IPS DF 6.9 (cell line): ENCODE data around the gene E2F2.

Experiments used
- DNase-seq: peaks from one replicate; pipeline ENCODE4 v3.0.0-alpha.2; 2013; ENCODE audit warnings: low read depth, low spot score
- H3K27ac ChIP-seq: one replicate; pipeline ENCODE4 v1.5.1; 2013; ENCODE audit warnings: low read length, control low read depth
- H3K27me3 ChIP-seq: 2 replicates; pipeline ENCODE4 v1.6.1; 2013; ENCODE audit warnings: mild to moderate bottlenecking, low read length; ENCODE audit not compliant: control insufficient read depth, insufficient read depth
- H3K36me3 ChIP-seq: 2 replicates; pipeline ENCODE4 v1.6.1; 2013; ENCODE audit warnings: low read length; ENCODE audit not compliant: control insufficient read depth, insufficient read depth
- H3K4me1 ChIP-seq: 2 replicates; pipeline ENCODE4 v1.6.1; 2013; ENCODE audit warnings: low read length; ENCODE audit not compliant: control insufficient read depth, insufficient read depth
- H3K4me3 ChIP-seq: 2 replicates; pipeline ENCODE4 v1.5.1; 2013; ENCODE audit warnings: mild to moderate bottlenecking, low read length
- H3K9me3 ChIP-seq: 2 replicates; pipeline ENCODE4 v1.6.1; 2013; ENCODE audit warnings: low read length, inconsistent platforms; ENCODE audit not compliant: control insufficient read depth, insufficient read depth
- WGBS: extraction: QIAGEN DNeasy Blood & Tissue Kit; methylation state at CpG from one replicate; pipeline ENCODE4 v1.1.7; 2013; ENCODE audit warnings: mixed read lengths, missing lambda C conversion rate; ENCODE audit not compliant: insufficient read length, insufficient coverage; 5-methylcytosine and 5-hydroxymethylcytosine counted together

E2F2 gene

GRCh38 chr1:23555986-23556634 lies 25.1 kb upstream of the E2F2 start:
- H3K4me3 ChIP-seq, result peak overlapping the region; percentile 4; the same call in 1 of the 2 replicates
- H3K27ac ChIP-seq, result peak overlapping the region; percentile 49
- no peaks in the 10 kb centered on the region for H3K9me3 ChIP-seq
- WGBS, result no CpG with 5 or more reads among the region's 9 CpGs
- peaks cover 15% of the 10 kb centered on the region; the same call in 1 of the 2 replicates for H3K4me1 ChIP-seq
- H3K27me3 ChIP-seq, result no peaks in the 10 kb centered on the region
- H3K36me3 ChIP-seq, result no peaks in the 10 kb centered on the region
- DNase-seq, result no peak

- Histone ChIP-seq H3K9me3 (no peaks in the 10 kb centered on the region), H3K4me1 (peaks cover 15% of the 10 kb centered on the region; the same call in 1 of the 2 replicates), H3K27ac (peak overlapping the region; percentile 36), H3K36me3 (no peaks in the 10 kb centered on the region), H3K4me3 (peak overlapping the region; percentile 26; the same call in 1 of the 2 replicates), H3K27me3 (no peaks in the 10 kb centered on the region)
- DNase-seq, result no peak
- WGBS, result no CpG with 5 or more reads among the region's 15 CpGs
Observed at GRCh38 chr1:23555270-23555985, 24.4 kb upstream of the E2F2 start.

- no peak for DNase-seq
- no CpG with 5 or more reads among the region's 81 CpGs for WGBS
- Histone ChIP-seq H3K27me3 (no peaks in the 10 kb centered on the region), H3K27ac (no peak overlapping the region), H3K4me1 (peaks cover 15% of the 10 kb centered on the region; the same call in 1 of the 2 replicates), H3K9me3 (no peaks in the 10 kb centered on the region), H3K4me3 (peak overlapping the region; percentile 52), H3K36me3 (no peaks in the 10 kb centered on the region)
Observed at GRCh38 chr1:23554481-23555269, 23.6 kb upstream of the E2F2 start.

GRCh38 chr1:23554127-23554480 lies 23.1 kb upstream of the E2F2 start:
- H3K27ac ChIP-seq, result no peak overlapping the region
- peaks cover 15% of the 10 kb centered on the region; the same call in 1 of the 2 replicates for H3K4me1 ChIP-seq
- no peaks in the 10 kb centered on the region for H3K36me3 ChIP-seq
- peak overlapping the region; percentile 52 for H3K4me3 ChIP-seq
- WGBS, result no CpG with 5 or more reads among the region's 12 CpGs
- H3K27me3 ChIP-seq, result no peaks in the 10 kb centered on the region
- H3K9me3 ChIP-seq, result no peaks in the 10 kb centered on the region
- no peak for DNase-seq

GRCh38 chr1:23553231-23554126 lies 22.4 kb upstream of the E2F2 start:
- peaks cover 17% of the 10 kb centered on the region for H3K4me1 ChIP-seq
- H3K9me3 ChIP-seq, result no peaks in the 10 kb centered on the region
- no CpG with 5 or more reads among the region's 21 CpGs for WGBS
- H3K27me3 ChIP-seq, result no peaks in the 10 kb centered on the region
- H3K36me3 ChIP-seq, result no peaks in the 10 kb centered on the region
- no peak overlapping the region for H3K4me3 ChIP-seq
- no peak overlapping the region for H3K27ac ChIP-seq
- no peak for DNase-seq

GRCh38 chr1:23551849-23552248 lies 20.8 kb upstream of the E2F2 start:
- Histone ChIP-seq H3K4me3 (no peak overlapping the region), H3K27me3 (no peaks in the 10 kb centered on the region), H3K4me1 (peaks cover 14% of the 10 kb centered on the region), H3K9me3 (no peaks in the 10 kb centered on the region), H3K36me3 (no peaks in the 10 kb centered on the region), H3K27ac (no peak overlapping the region)
- no peak for DNase-seq
- no CpG with 5 or more reads among the region's 4 CpGs for WGBS

GRCh38 chr1:23548704-23549143 lies 17.7 kb upstream of the E2F2 start:
- no CpG with 5 or more reads among the region's 9 CpGs for WGBS
- no peak for DNase-seq
- H3K27ac ChIP-seq, result no peak overlapping the region
- H3K27me3 ChIP-seq, result no peaks in the 10 kb centered on the region
- peaks cover 6% of the 10 kb centered on the region for H3K4me1 ChIP-seq
- no peaks in the 10 kb centered on the region for H3K36me3 ChIP-seq
- no peak overlapping the region for H3K4me3 ChIP-seq
- H3K9me3 ChIP-seq, result no peaks in the 10 kb centered on the region

- no CpG with 5 or more reads among the region's 8 CpGs for WGBS
Observed at GRCh38 chr1:23546897-23547584, 16.0 kb upstream of the E2F2 start.

GRCh38 chr1:23545851-23546250 lies 14.8 kb upstream of the E2F2 start:
- no peaks in the 10 kb centered on the region for H3K36me3 ChIP-seq
- no peak overlapping the region for H3K4me3 ChIP-seq
- H3K4me1 ChIP-seq, result peaks cover 6% of the 10 kb centered on the region
- no peaks in the 10 kb centered on the region for H3K27me3 ChIP-seq
- DNase-seq, result no peak
- no peak overlapping the region for H3K27ac ChIP-seq
- WGBS, result no CpG with 5 or more reads among the region's 9 CpGs
- no peaks in the 10 kb centered on the region for H3K9me3 ChIP-seq

More at GRCh38 chr1:23546897-23547584, 16.0 kb upstream of the E2F2 start:
- Histone ChIP-seq H3K4me3 (no peak overlapping the region), H3K4me1 (peaks cover 6% of the 10 kb centered on the region), H3K27ac (no peak overlapping the region), H3K9me3 (no peaks in the 10 kb centered on the region), H3K27me3 (no peaks in the 10 kb centered on the region), H3K36me3 (no peaks in the 10 kb centered on the region)
- no peak for DNase-seq
